CD4-positive, alpha-beta T cell (primary cell): Measurements from ENCODE around the gene LCK. TPM values are rescaled to one million over a fixed set of nuclear protein-coding genes. Genes with fewer than 3 reads are reported as not detected.

ENCODE experiments used
- ATAC-seq: fragments of 200-7000 bp; cut with Tn5 transposase; one replicate; pipeline ENCODE4 v1.10.0; 2022; ENCODE audit warnings: mild to moderate bottlenecking; ENCODE audit not compliant: poor library complexity
- CTCF ChIA-PET: fragments of 350-600 bp; sonication (Branson Sonifier 250); formaldehyde crosslinking; loops from one replicate; lab custom pipeline; 2021; ENCODE audit warnings: antibody characterized with exemption, inconsistent platforms; lab: Charles Lee
- POLR2A ChIA-PET: fragments of 350-600 bp; sonication (Branson Sonifier 250); formaldehyde crosslinking; loops from one replicate; lab custom pipeline; 2021; ENCODE audit warnings: antibody characterized with exemption, inconsistent platforms; lab: Charles Lee
- DNase-seq, 14 experiments: peaks; one replicate each; pipeline ENCODE4 v3.0.0-alpha.2; 2013 to 2020; ENCODE audit warnings: mixed read lengths in 2 of 14
- H3K27ac ChIP-seq, 2 donors: one replicate each; pipeline versions ENCODE4 v1.5.1 to v1.7.0; 2013; ENCODE audit warnings: low read length in 2 of 2, low read depth in 1 of 2, mild to moderate bottlenecking in 1 of 2
- H3K27me3 ChIP-seq, 2 experiments: 1 replicate in 1 of 2; 2 replicates in 1 of 2; pipeline versions ENCODE4 v1.6.1 to v1.7.0; 2013; ENCODE audit warnings: low read length in 2 of 2, control low read depth in 1 of 2, mild to moderate bottlenecking in 1 of 2, moderate library complexity in 1 of 2; ENCODE audit not compliant: insufficient read depth in 2 of 2, control insufficient read depth in 1 of 2
- H3K36me3 ChIP-seq: one replicate; pipeline ENCODE4 v1.6.1; 2013; ENCODE audit warnings: low read length, control low read depth; ENCODE audit not compliant: insufficient read depth
- H3K4me1 ChIP-seq: one replicate; pipeline ENCODE4 v1.6.1; 2013; ENCODE audit warnings: low read length, control low read depth; ENCODE audit not compliant: insufficient read depth
- H3K4me3 ChIP-seq: one replicate; pipeline ENCODE4 v1.5.1; 2013; ENCODE audit warnings: mild to moderate bottlenecking, low read length, moderate library complexity
- H3K9me3 ChIP-seq, 2 experiments: 1 replicate in 1 of 2; 2 replicates in 1 of 2; pipeline versions ENCODE4 v1.6.1 to v1.7.0; 2013; ENCODE audit warnings: low read length in 2 of 2, mild to moderate bottlenecking in 2 of 2, control low read depth in 1 of 2, moderate library complexity in 1 of 2; ENCODE audit not compliant: control insufficient read depth in 1 of 2, insufficient read depth in 1 of 2
- H3K27ac Mint-ChIP-seq: one replicate; pipeline ENCODE4 v1.8.0; 2020; ENCODE audit warnings: mixed read lengths
- H3K27me3 Mint-ChIP-seq: one replicate; pipeline ENCODE4 v1.8.0; 2021; ENCODE audit warnings: mixed read lengths
- H3K36me3 Mint-ChIP-seq: one replicate; pipeline ENCODE4 v1.8.0; 2021; ENCODE audit warnings: low read depth, mixed read lengths
- H3K4me1 Mint-ChIP-seq: one replicate; pipeline ENCODE4 v1.8.0; 2021; ENCODE audit warnings: low read depth, mixed read lengths
- H3K4me3 Mint-ChIP-seq: one replicate; pipeline ENCODE4 v1.8.0; 2020; ENCODE audit warnings: mild to moderate bottlenecking, mixed read lengths
- H3K9me3 Mint-ChIP-seq: one replicate; pipeline ENCODE4 v1.8.0; 2020; ENCODE audit warnings: mixed read lengths
- intact Hi-C, 2 experiments: fragments of 100-400 bp; cut with DNase I in 1 of 2; cut with micrococcal nuclease in 1 of 2; formaldehyde crosslinking; loops; one replicate each; pipeline versions ENCODE4 v1.15.1 to v1.9.0; 2023 to 2025; cut with DNase I, micrococcal nuclease
- polyA plus RNA-seq, 2 donors: library from polyadenylated mRNA; unstranded; fragments of 120-200 nt; gene quantifications; one replicate each; pipeline ENCODE4 v1.2.1, GENCODE V29; 2013
- total RNA-seq, 174 experiments: library from RNA in 2 of 174; stranded (reverse) in 2 of 174; gene quantifications; one replicate each; pipeline ENCODE4 v1.2.3 and lab custom pipeline; 2021 to 2026
- TF ChIP-seq, protein P1 (sequence below): fragments of 200-600 bp; IDR thresholded peaks from one replicate; pipeline ENCODE4 v1.8.0; 2022; ENCODE audit warnings: antibody characterized with exemption, mild to moderate bottlenecking

Gene LCK
- total RNA-seq (100 to 1,000 TPM; 187 to 188 TPM), total RNA-seq (lab: John Stamatoyannopoulos, UW) (105 to 716 (median 345) reads per million in 172 experiments)
- 389 TPM for polyA plus RNA-seq (2013, experiment 1 of 2)
- 417 TPM for polyA plus RNA-seq (2013, experiment 2 of 2)

DNA sequence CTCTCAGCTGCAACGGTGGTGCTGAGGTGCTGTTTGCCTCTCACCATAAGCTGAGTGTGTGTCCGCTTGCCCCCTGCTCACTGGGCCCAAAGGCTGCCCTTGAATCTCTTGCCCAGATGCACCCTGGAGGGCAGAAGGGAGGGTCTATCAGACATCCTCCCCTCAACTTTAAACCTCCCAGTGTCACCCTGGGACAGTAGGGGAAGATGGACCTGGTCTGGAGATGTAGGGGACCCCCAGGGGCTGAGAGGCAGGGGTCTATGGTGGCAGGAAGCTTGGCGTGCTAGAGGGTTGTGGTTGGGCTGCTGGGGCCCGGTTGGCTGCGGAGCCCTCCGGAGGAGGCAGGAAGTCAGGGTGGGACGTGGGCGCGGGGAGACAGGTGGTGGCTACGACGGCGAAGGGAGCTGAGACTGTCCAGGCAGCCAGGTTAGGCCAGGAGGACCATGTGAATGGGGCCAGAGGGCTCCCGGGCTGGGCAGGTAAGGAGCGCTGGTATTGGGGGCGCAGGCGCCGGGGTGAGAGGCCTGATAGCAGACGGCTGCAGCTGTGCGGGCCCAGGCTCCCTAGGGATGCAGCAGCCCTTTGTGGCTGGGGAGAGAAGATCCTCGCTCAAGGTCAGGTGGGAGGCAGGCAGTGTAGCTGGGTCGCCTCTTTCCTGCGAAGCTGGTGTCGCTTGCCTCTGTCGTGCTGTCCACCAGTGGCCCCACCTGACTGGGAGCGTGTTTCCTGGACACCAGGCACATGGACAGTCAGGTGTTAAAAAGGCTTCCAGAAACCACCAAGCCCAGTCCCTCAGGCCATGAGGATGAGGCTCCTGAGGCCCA, at the start of gene LCK:
TSS of gene LCK (plus strand) at position 373 of the 824 bp plus-strand sequence. CDS start 23,065 bp downstream, outside the sequence.
- intact Hi-C loops, result loop anchor here (1.0 to 5.0 kb wide), 8 partner anchors 11 to 121 kb away; partner anchors contain the start of genes CCDC28B (in 1 of the 2), EIF3I (in 1 of the 2) and TMEM234 (in 1 of the 2)
- ATAC-seq, result peak; percentile 22
- Mint-ChIP-seq H3K9me3 (no peaks in the 10 kb centered on the region), H3K36me3 (peaks cover 41% of the 10 kb centered on the region), H3K27ac (peak within 1 kb of the TSS; percentile 99), H3K4me3 (peak within 1 kb of the TSS; percentile 98), H3K4me1 (peaks cover 74% of the 10 kb centered on the region), H3K27me3 (no peaks in the 10 kb centered on the region)
- Histone ChIP-seq H3K9me3 (no peaks in the 10 kb centered on the region), H3K4me1 (peaks cover 81% of the 10 kb centered on the region), H3K27me3 (no peaks in the 10 kb centered on the region), H3K27ac (peak within 1 kb of the TSS; percentile 79 to 94), H3K36me3 (no peaks in the 10 kb centered on the region), H3K4me3 (peak within 1 kb of the TSS; percentile 71)
- TF ChIP-seq, protein P1, sequence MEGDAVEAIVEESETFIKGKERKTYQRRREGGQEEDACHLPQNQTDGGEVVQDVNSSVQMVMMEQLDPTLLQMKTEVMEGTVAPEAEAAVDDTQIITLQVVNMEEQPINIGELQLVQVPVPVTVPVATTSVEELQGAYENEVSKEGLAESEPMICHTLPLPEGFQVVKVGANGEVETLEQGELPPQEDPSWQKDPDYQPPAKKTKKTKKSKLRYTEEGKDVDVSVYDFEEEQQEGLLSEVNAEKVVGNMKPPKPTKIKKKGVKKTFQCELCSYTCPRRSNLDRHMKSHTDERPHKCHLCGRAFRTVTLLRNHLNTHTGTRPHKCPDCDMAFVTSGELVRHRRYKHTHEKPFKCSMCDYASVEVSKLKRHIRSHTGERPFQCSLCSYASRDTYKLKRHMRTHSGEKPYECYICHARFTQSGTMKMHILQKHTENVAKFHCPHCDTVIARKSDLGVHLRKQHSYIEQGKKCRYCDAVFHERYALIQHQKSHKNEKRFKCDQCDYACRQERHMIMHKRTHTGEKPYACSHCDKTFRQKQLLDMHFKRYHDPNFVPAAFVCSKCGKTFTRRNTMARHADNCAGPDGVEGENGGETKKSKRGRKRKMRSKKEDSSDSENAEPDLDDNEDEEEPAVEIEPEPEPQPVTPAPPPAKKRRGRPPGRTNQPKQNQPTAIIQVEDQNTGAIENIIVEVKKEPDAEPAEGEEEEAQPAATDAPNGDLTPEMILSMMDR, result no peak
- ChIA-PET POLR2A (interaction anchor here (0.7 to 21.2 kb wide), 20 partner anchors 11 to 606 kb away, joined by 3 to 543 read pairs (median 12); partner anchors contain the start of genes BSDC1, CCDC28B, HDAC1 and KPNA6), CTCF (interaction anchor here (0.6 to 4.5 kb wide), 4 partner anchors 11 to 69 kb away, joined by 3 to 48 read pairs (median 4); no protein-coding TSS in a partner anchor)
- DNase-seq, result peak in 11 of 14 experiments; percentile 57 to 86 (median 73)

DNA sequence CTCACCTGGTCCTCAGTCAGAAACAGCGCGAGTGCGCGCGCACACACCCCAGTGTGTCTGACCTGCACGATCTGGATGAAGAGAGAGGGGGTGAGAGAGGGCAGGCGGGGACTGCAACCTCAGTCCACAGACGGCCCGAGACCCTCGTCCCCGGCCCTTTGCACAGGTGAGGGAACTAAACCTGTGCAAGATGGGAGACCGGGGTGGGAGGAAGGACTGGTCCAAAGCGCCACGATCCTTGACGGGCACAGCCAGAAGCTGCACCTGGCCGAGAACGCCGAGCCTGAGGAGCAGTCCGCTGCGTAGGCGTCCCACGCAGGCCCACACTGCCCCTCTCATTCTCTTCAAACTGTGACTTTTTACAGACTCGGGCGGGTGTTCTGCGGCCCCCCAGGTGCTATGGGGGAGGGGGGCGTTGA, 46.1 kb upstream of the LCK start:
- peak overlapping the region; percentile 87 for H3K27ac Mint-ChIP-seq
- intact Hi-C loops, result loop anchor here (5.0 to 10.0 kb wide), 3 partner anchors 87 to 560 kb away; partner anchors contain the start of genes HDAC1 (in 1 of the 2), KPNA6 (in 1 of the 2) and PEF1 (in 1 of the 2)
- Histone ChIP-seq H3K9me3 (no peaks in the 10 kb centered on the region), H3K4me1 (peaks cover 62% of the 10 kb centered on the region), H3K27me3 (no peaks in the 10 kb centered on the region), H3K4me3 (peak overlapping the region; percentile 90), H3K27ac (peak overlapping the region; percentile 33 to 49), H3K36me3 (peaks cover 13% of the 10 kb centered on the region)
- DNase-seq (peak in 2 of 14 experiments; percentile 2 to 46), ATAC-seq (no peak)
- ChIA-PET CTCF (interaction anchor here (1.2 to 2.0 kb wide), 3 partner anchors 11 to 196 kb away, joined by 3 to 8 read pairs (median 4); no protein-coding TSS in a partner anchor), POLR2A (interaction anchor here (0.7 to 2.8 kb wide), 8 partner anchors 9 to 190 kb away, joined by 3 to 14 read pairs (median 8); partner anchors contain the start of genes BSDC1, MARCKSL1 and TMEM39B)
- H3K36me3 Mint-ChIP-seq, result peaks cover 23% of the 10 kb centered on the region
- H3K4me3 Mint-ChIP-seq, result peak overlapping the region; percentile 48
- H3K9me3 Mint-ChIP-seq, result no peaks in the 10 kb centered on the region
- H3K4me1 Mint-ChIP-seq, result peaks cover 44% of the 10 kb centered on the region
- no peaks in the 10 kb centered on the region for H3K27me3 Mint-ChIP-seq
- TF ChIP-seq, protein P1, result no peak
